ENCODE data around the gene SCYGR4.

DNA sequence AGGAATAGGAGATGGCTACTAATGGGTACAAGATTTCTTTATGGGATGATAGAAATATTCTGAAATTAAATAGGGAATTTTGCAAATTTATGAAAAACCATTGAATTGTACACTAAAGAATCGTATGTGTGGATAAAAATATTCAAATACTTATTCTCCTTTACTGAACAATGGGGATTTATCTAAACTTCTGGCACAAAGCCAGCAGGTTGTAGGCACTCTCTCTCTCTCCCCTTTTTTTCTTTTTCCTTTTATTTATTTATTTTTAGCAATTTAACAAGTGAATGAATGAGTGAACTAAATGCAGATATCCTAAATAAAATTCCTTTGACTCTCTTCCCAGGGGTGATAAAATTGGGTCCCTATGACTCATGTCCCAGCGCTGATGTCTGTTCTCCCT, 40.5 kb upstream of the SCYGR4 start:
- no peak for TF ChIP-seq CTCF (IDR thresholded peaks at IDR 0.05; ENCODE audit: insufficient read depth, low read depth, low read length)
- TF ChIP-seq EZH2 (IDR thresholded peaks at IDR 0.05; ENCODE audit: insufficient read depth, low read length), result no peak
